ENCODE data around the gene PRKCZ. TPM values are rescaled to one million over a fixed set of nuclear protein-coding genes. Genes with fewer than 3 reads are reported as not detected.
"Not testable (repeated sequence)": the region's sequence is repeated elsewhere in the genome, so short reads cannot be mapped to it uniquely, and the experiment has no call there.

PRKCZ gene
- total RNA-seq, 1 donor from 2014 or later = 20.8 TPM

GRCh38 chr1:2136386-2137235 is 86.4 kb downstream of the PRKCZ start:
- no peak for ATAC-seq
- intact Hi-C loops (cut with micrococcal nuclease) = no loop called here
- DNase-seq = peak; percentile 21

- ATAC-seq (no peak), DNase-seq (peak; percentile 21)
- intact Hi-C loops (cut with micrococcal nuclease) = no loop called here
Observed at GRCh38 chr1:2137257-2138121, 87.3 kb downstream of the PRKCZ start.

DNA sequence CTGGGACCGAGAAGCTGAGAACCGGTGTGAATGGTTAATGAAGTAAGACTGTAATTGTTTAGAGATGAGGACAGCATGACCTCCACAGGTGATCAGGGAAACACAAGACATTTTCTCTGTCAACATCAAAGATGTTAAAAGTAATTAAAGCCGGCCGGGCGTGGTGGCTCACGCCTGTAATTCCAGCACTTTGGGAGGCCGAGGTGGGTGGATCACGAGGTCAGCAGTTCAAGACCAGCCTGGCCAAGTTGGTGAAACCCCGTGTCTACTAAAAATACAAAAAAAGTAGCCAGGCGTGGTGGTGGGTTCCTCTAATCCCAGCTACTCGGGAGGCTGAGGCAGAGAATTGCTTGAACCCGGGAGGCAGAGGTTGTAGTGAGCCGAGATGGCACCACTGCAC is 88.9 kb downstream of the PRKCZ start:
- intact Hi-C loops (cut with micrococcal nuclease); ATAC-seq: not testable (repeated sequence)
- peak; percentile 26 for DNase-seq

DNA sequence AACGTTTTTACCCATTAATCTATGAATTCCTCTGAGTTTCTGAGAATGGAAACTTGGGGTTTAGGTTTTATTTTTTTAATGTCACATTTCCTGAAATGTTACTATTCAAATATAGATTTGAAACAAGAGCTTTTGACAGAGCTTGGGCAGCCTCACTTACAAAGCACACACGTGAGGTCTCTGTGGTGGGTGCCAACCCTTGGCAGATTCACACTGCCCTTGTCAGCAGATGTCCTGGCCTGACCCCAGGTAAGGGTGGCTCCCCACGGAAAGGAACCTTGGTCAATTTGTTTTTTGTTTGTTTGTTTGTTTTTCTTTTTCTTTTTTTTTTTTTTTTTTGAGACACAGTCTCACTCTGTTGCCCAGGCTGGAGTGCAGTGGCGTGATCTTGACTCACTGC is 90.8 kb downstream of the PRKCZ start:
- intact Hi-C loops (cut with micrococcal nuclease) = no loop called here
- ATAC-seq (peak; percentile 61), DNase-seq (peak; percentile 39)

- peak; percentile 19 for DNase-seq
- ATAC-seq = no peak
- intact Hi-C loops (cut with micrococcal nuclease) = no loop called here
Observed at GRCh38 chr1:2143814-2144500, 93.7 kb downstream of the PRKCZ start.

DNA sequence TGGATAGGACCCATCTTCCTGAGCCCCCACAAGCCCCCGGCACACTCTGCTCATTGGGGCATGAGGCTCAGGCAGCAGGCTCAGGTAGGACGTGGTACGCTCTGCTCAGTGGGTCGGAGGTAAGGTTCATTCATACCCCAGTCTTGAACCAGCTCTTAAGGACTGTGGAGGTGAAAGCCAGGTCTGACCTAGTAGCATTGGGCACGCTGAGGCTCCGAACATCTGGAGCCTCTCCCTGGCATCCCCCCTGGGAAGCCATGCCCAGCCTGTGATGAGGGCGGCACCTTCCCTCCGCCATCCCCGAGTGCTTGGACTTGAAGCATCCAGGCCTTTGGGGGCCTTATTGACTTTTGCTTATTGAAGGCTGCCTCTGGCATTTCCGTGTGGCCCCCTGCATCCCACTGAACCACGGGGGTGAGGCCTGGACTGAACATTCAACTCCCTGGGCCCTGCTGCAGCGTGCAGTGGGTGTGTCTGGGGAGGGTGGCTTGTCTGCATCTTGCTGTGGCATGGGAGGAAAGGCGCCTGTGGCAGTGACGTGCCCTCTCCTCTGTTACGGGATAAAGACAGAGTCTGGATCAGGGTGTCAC is 94.4 kb downstream of the PRKCZ start:
- ATAC-seq = no peak
- DNase-seq = peak; percentile 19
- intact Hi-C loops (cut with micrococcal nuclease) = no loop called here

DNA sequence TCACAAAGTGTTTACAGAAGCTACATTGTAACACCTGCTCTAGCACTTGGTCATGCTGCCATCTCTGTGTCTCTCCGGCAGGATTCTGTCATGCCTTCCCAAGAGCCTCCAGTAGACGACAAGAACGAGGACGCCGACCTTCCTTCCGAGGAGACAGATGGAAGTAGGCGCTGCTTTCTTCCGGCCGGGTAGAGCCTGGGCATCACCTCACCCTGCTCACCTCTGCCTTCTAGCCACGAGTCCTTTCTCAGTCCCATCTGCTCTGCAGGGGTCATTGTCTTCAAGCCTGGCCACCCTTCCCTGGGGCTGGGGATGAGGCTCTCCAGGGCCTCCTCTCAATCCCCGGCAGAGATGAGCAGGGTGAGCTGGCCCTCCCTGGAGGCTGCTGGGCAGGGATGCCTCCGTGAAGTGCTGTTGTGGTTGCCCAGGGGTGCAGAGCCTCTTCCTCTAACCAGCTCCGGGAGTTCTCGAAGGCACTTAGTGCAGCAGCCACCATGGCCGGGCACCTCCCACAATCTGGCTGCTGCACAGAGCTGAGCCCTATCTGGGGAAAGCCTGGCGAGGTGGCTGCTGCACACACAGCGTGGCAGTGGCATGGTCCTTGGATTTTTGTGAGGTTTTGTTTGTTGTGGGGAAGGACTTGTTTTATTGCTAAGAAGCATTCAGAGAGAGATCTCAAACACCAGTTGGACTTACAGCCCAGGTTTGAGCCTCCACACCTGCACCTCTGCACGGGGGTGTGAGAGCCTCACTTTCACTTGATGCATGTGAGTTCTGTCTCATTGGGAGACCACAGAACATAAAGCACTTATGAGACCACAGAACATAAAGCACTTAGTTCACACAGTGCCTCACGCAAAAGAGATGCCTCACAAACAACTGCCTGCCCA is 96.0 kb downstream of the PRKCZ start:
- peak; percentile 14 for DNase-seq
- intact Hi-C loops (cut with micrococcal nuclease) = no loop called here
- ATAC-seq = no peak

DNA sequence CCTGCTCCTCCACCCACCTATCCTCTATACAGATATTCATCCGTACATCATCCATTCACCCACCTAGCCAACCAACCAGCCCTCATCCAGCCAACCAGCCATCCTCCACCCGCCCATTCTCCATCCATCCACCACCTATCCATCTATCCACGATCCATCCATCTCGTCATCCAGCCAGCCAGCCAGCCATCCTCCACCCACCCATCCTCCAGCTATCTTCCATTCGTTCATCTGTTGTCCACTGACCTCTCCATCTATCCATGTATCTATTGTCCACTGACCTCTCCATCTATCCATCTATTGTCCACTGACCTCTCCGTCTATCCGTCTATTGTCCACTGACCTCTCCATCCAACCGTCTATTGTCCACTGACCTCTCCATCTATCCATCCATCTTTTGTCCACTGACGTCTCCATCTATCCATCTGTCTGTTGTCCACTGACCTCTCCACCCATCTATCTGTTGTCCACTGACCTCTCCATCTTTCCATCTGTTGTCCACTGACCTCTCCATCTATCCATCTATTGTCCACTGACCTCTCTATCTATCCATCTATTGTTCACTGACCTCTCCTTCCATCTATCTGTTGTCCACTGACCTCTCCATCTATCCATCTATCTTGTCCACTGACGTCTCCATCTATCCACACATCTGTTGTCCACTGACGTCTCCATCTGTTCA is 96.8 kb downstream of the PRKCZ start:
- DNase-seq (no peak), ATAC-seq (no peak)
- intact Hi-C loops (cut with micrococcal nuclease) = no loop called here

- DNase-seq; intact Hi-C loops (cut with micrococcal nuclease); ATAC-seq: not testable (repeated sequence)
Observed at GRCh38 chr1:2147869-2148268, 97.7 kb downstream of the PRKCZ start.

DNA sequence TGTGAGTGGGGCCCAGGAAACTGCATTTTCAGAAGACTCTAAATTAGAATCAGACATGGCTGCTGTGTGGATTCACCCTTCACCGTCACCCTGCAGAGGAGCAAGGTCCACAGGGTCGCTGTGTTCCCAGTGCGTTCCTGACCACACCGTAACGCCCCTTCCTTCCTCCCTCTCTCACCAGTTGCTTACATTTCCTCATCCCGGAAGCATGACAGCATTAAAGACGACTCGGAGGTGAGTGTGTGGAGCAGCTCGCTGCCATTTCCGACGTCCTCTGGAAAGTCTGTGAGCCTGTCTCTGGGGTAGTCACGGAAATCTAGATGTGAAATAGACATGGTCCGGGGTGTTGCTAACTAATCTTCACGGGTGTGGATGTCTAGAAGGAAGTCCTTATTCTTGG is 98.5 kb downstream of the PRKCZ start:
- ATAC-seq (peak; percentile 43), DNase-seq (no peak)
- intact Hi-C loops (cut with micrococcal nuclease) = no loop called here

- intact Hi-C loops (cut with micrococcal nuclease) = no loop called here
- no peak for ATAC-seq
- DNase-seq = no peak
Observed at GRCh38 chr1:2150801-2151200, 100.6 kb downstream of the PRKCZ start.

- intact Hi-C loops (cut with micrococcal nuclease) = no loop called here
- no peak for DNase-seq
- ATAC-seq = peak; percentile 68
Observed at GRCh38 chr1:2151252-2151651, 101.0 kb downstream of the PRKCZ start.

DNA sequence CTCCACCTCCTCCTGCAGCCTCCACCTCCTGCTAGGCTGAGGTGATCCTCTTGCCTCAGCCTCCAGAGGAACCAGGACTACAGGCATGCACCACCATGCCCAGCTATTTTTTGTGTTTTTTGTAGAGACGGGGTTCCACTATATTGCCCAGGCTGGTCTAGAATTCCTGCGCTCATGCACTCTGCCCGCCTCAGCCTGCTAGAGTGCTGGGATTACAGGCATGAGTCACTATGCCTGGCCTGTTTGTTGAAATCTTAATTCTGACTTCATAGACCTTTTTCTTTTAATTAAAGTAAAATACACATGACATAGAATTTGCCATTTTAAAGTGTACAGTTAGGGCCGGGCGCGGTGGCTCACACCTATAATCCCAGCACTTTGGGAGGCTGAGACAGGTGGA is 101.7 kb downstream of the PRKCZ start:
- DNase-seq (no peak), ATAC-seq (no peak)
- intact Hi-C loops (cut with micrococcal nuclease) = no loop called here

DNA sequence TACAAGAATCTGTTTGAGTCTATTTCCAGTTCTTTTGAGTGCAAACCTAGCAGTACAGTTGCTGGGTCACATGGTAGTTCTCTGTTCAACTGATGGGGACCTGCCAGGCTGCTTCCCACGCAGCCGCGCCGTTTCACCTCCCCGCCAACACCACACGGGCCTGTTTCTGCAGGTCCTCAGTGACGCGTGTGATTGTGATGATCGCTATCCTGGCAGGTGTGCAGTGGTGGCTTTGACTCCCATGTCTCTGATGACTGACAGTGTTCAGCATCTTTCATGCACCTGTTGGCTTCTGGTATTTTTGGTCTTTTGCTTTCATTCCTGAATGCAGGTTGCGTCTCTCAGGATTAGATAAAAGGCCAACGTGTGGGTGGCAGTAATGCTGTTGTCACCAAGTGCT is 102.7 kb downstream of the PRKCZ start:
- DNase-seq = no peak
- no peak for ATAC-seq
- intact Hi-C loops (cut with micrococcal nuclease) = no loop called here

GRCh38 chr1:2154022-2154421 is 103.8 kb downstream of the PRKCZ start:
- DNase-seq (no peak), ATAC-seq (no peak)
- intact Hi-C loops (cut with micrococcal nuclease) = no loop called here

- intact Hi-C loops (cut with micrococcal nuclease) = no loop called here
- no peak for DNase-seq
- no peak for ATAC-seq
Observed at GRCh38 chr1:2155147-2155598, 105.0 kb downstream of the PRKCZ start.

DNA sequence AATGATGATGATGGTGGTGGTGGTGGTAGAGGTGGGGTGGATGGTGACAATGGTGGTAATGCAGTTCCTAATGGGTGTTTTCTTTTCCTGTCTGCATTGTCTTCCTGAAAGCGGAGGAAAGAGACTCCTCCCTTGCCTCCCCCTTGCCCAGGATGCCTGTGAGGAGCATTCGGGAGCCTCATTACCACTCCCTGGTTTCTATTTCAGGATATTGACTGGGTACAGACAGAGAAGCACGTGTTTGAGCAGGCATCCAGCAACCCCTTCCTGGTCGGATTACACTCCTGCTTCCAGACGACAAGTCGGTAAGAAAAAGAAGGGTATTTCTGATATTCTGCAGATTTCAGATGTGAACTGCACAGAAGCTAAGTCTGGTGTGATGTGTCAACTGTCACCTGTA is 105.6 kb downstream of the PRKCZ start:
- DNase-seq (no peak), ATAC-seq (peak; percentile 73)
- intact Hi-C loops (cut with micrococcal nuclease) = no loop called here

- ATAC-seq (no peak), DNase-seq (no peak)
- intact Hi-C loops (cut with micrococcal nuclease) = no loop called here
Observed at GRCh38 chr1:2156866-2157265, 106.7 kb downstream of the PRKCZ start.
